Panc1 (cell line): ENCODE data around the gene P2RY12. TPM values are rescaled to one million over a fixed set of nuclear protein-coding genes. Genes with fewer than 3 reads are reported as not detected.

Source experiments
- ATAC-seq: fragments of 200-7000 bp; cut with Tn5 transposase; 2 replicates; pipeline ENCODE4 v1.9.1; 2020; ENCODE audit warnings: mild to moderate bottlenecking, moderate library complexity
- BruUV-seq: library from RNA; stranded (reverse); fragments of 400-500 nt; replicated peaks from 2 replicates; lab custom pipeline; 2021; lab: Mats Ljungman, UMichigan
- CTCF ChIA-PET: fragments of 300-600 bp; sonication (Branson Sonifier 250); formaldehyde crosslinking; loops from one replicate; lab custom pipeline; 2022; ENCODE audit warnings: antibody characterized with exemption; lab: Charles Lee
- POLR2A ChIA-PET: fragments of 300-600 bp; sonication (Branson Sonifier 250); formaldehyde crosslinking; loops from one replicate; lab custom pipeline; 2022; ENCODE audit warnings: antibody characterized with exemption; lab: Charles Lee
- DNase-seq: peaks from one replicate; pipeline ENCODE4 v3.0.0-alpha.2; 2010; ENCODE audit warnings: low read depth, low spot score
- H3K27ac ChIP-seq: 2 replicates; pipeline ENCODE4 v1.5.1; 2011; ENCODE audit warnings: mild to moderate bottlenecking, low read length, inconsistent platforms
- H3K27me3 ChIP-seq: fragments of 200-500 bp; sonication (Bioruptor generic); 2 replicates; pipeline ENCODE4 v1.6.0; 2014; ENCODE audit warnings: low read length, inconsistent platforms; ENCODE audit not compliant: control insufficient read depth, insufficient read depth
- H3K36me3 ChIP-seq: fragments of 200-500 bp; sonication (Bioruptor generic); 2 replicates; pipeline ENCODE4 v1.5.1; 2014; ENCODE audit warnings: inconsistent platforms, mild to moderate bottlenecking, low read length, moderate library complexity; ENCODE audit not compliant: control insufficient read depth, insufficient read depth
- H3K4me1 ChIP-seq: 2 replicates; pipeline ENCODE4 v1.5.1; 2011; ENCODE audit warnings: inconsistent platforms, mild to moderate bottlenecking, low read length, moderate library complexity; ENCODE audit not compliant: control insufficient read depth, insufficient read depth
- H3K4me3 ChIP-seq, 2 experiments: 2 replicates each; pipeline ENCODE4 v1.5.1; 2011 to 2012; ENCODE audit warnings: low read depth in 2 of 2, low read length in 2 of 2, mild to moderate bottlenecking in 2 of 2, inconsistent platforms in 1 of 2, moderate library complexity in 1 of 2
- H3K9me3 ChIP-seq: fragments of 200-500 bp; sonication (Bioruptor generic); 2 replicates; pipeline ENCODE4 v1.5.1; 2014; ENCODE audit warnings: low read depth, mild to moderate bottlenecking, inconsistent platforms, low read length, moderate library complexity; ENCODE audit not compliant: control insufficient read depth, insufficient read depth
- POLR2AphosphoS5 ChIP-seq: IDR thresholded peaks from 2 replicates; pipeline ENCODE4 v1.6.1; 2012; ENCODE audit warnings: mild to moderate bottlenecking, low read depth, low read length, moderate library complexity
- SIN3A ChIP-seq: IDR thresholded peaks from 2 replicates; pipeline ENCODE4 v1.6.1; 2012; ENCODE audit warnings: low read depth, mild to moderate bottlenecking, low read length, moderate library complexity, borderline replicate concordance; ENCODE audit not compliant: insufficient read depth
- TCF7L2 ChIP-seq: IDR thresholded peaks from 2 replicates; pipeline ENCODE4 v1.6.1; 2011; ENCODE audit warnings: mild to moderate bottlenecking, low read depth, low read length, inconsistent platforms
- in situ Hi-C: cut with HindIII; loops from 2 replicates; pipeline ENCODE4 v1.10.0; 2016; ENCODE audit warnings: low sequenced_read_pairs, low pct_unique_long_range_greater_than_20kb
- intact Hi-C: fragments of 100-400 bp; cut with micrococcal nuclease; formaldehyde crosslinking; loops from one replicate; pipeline ENCODE4 v1.10.0; 2022; ENCODE audit not compliant: unreplicated experiment
- total RNA-seq: library from RNA; stranded (reverse); gene quantifications from one replicate; pipeline ENCODE4 v1.2.1, GENCODE V29; 2021; ENCODE audit not compliant: unreplicated experiment
- TF ChIP-seq, protein P1 (sequence below): fragments of 450-650 bp; IDR thresholded peaks from 2 replicates; pipeline ENCODE4 v1.5.1; 2017; ENCODE audit warnings: mild to moderate bottlenecking
- TF ChIP-seq, protein P2 (sequence below), 2 experiments: IDR thresholded peaks; 2 replicates each; pipeline ENCODE4 v1.6.1; 2011 to 2012; ENCODE audit warnings: low read depth in 2 of 2, control low read depth in 1 of 2, low read length in 1 of 2, mild to moderate bottlenecking in 1 of 2, moderate library complexity in 1 of 2; ENCODE audit not compliant: insufficient read depth in 1 of 2

Gene P2RY12
- total RNA-seq, 1 experiment from 2014 or later: not detected

DNA sequence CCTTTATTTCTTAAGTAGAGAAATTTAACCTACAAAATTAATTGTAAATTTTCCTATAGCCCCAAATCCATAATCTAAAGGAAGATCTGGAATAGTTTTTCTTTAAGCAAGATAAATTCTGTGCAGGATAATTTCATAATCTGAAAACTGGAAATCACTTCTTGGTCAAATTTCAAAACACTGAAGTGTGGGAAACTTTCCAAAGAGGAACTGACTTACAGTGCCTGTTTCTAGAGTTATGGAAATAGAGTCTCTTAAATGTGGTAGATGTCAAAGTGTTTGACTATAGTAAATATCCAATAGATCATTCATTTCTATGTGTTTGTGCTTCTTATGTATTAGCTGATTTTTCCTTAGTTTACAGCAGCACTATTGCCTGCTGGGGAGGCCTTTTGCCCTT lies 53.7 kb downstream of the P2RY12 start:
- in situ Hi-C loops (no loop called here), intact Hi-C loops (no loop called here)
- POLR2A ChIA-PET: no interaction called here
- DNase-seq (no peak), ATAC-seq (no peak)
- Histone ChIP-seq H3K9me3 (no peaks in the 10 kb centered on the region), H3K4me3 (no peak overlapping the region), H3K4me1 (no peaks in the 10 kb centered on the region), H3K36me3 (no peaks in the 10 kb centered on the region), H3K27ac (no peak overlapping the region), H3K27me3 (peaks cover 7% of the 10 kb centered on the region; the same call in 1 of the 2 replicates)
- CTCF ChIA-PET: no interaction called here
- no TSS peak for BruUV-seq
- no peak for TF ChIP-seq TCF7L2
- TF ChIP-seq, protein P1, sequence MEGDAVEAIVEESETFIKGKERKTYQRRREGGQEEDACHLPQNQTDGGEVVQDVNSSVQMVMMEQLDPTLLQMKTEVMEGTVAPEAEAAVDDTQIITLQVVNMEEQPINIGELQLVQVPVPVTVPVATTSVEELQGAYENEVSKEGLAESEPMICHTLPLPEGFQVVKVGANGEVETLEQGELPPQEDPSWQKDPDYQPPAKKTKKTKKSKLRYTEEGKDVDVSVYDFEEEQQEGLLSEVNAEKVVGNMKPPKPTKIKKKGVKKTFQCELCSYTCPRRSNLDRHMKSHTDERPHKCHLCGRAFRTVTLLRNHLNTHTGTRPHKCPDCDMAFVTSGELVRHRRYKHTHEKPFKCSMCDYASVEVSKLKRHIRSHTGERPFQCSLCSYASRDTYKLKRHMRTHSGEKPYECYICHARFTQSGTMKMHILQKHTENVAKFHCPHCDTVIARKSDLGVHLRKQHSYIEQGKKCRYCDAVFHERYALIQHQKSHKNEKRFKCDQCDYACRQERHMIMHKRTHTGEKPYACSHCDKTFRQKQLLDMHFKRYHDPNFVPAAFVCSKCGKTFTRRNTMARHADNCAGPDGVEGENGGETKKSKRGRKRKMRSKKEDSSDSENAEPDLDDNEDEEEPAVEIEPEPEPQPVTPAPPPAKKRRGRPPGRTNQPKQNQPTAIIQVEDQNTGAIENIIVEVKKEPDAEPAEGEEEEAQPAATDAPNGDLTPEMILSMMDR: no peak
- TF ChIP-seq POLR2AphosphoS5: no peak

DNA sequence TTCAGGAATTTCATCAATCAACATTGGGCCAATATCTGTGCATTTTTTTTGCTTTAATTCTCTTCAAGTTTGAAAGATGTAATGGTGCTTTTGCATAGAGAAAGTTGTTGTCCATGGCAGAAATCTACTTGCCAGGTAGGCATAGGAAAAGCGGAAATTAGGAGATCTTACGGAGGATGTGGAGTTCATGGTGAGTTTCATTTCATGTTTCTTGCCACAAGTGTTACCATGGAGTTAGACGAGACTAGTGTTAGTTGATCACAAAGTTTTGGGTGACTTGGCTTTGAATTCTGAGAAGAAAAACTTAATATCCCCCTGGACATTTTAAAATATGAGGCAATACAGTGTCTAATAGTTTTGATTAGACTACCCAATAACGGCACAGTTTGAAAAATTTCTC lies 54.2 kb downstream of the P2RY12 start:
- no peak overlapping the region for H3K27ac ChIP-seq
- CTCF ChIA-PET: no interaction called here
- in situ Hi-C loops: no loop called here
- H3K4me1 ChIP-seq: no peaks in the 10 kb centered on the region
- ATAC-seq (no peak), DNase-seq (no peak)
- intact Hi-C loops: no loop called here
- H3K36me3 ChIP-seq: no peaks in the 10 kb centered on the region
- TF ChIP-seq POLR2AphosphoS5 (no peak), SIN3A (no peak), TCF7L2 (no peak)
- TF ChIP-seq, protein P2, sequence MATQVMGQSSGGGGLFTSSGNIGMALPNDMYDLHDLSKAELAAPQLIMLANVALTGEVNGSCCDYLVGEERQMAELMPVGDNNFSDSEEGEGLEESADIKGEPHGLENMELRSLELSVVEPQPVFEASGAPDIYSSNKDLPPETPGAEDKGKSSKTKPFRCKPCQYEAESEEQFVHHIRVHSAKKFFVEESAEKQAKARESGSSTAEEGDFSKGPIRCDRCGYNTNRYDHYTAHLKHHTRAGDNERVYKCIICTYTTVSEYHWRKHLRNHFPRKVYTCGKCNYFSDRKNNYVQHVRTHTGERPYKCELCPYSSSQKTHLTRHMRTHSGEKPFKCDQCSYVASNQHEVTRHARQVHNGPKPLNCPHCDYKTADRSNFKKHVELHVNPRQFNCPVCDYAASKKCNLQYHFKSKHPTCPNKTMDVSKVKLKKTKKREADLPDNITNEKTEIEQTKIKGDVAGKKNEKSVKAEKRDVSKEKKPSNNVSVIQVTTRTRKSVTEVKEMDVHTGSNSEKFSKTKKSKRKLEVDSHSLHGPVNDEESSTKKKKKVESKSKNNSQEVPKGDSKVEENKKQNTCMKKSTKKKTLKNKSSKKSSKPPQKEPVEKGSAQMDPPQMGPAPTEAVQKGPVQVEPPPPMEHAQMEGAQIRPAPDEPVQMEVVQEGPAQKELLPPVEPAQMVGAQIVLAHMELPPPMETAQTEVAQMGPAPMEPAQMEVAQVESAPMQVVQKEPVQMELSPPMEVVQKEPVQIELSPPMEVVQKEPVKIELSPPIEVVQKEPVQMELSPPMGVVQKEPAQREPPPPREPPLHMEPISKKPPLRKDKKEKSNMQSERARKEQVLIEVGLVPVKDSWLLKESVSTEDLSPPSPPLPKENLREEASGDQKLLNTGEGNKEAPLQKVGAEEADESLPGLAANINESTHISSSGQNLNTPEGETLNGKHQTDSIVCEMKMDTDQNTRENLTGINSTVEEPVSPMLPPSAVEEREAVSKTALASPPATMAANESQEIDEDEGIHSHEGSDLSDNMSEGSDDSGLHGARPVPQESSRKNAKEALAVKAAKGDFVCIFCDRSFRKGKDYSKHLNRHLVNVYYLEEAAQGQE (IDR thresholded peaks at IDR 0.05; ENCODE audit: insufficient read depth in 1 of 2, low read depth in 2 of 2, low read length in 1 of 2): no peak
- TF ChIP-seq, protein P1: no peak
- peaks cover 6% of the 10 kb centered on the region; the same call in 1 of the 2 replicates for H3K27me3 ChIP-seq
- H3K4me3 ChIP-seq: no peak overlapping the region
- H3K9me3 ChIP-seq: no peaks in the 10 kb centered on the region
- no TSS peak for BruUV-seq
- POLR2A ChIA-PET: no interaction called here
